Stimulated activated CD8-positive, alpha-beta memory T cell treated with anti-CD3 and anti-CD28 coated beads, Interleukin-15, amount 100 ng/mL, for 48 hours (primary cell): Measurements from ENCODE around the gene CMTM7.
"Not testable (repeated sequence)": the region's sequence is repeated elsewhere in the genome, so short reads cannot be mapped to it uniquely, and the experiment has no call there.

Experiments
- DNase-seq, 2 donors: peaks; one replicate each; pipeline ENCODE4 v3.0.0-alpha.2; 2020; ENCODE audit warnings: low read depth in 2 of 2

CMTM7 gene

DNA sequence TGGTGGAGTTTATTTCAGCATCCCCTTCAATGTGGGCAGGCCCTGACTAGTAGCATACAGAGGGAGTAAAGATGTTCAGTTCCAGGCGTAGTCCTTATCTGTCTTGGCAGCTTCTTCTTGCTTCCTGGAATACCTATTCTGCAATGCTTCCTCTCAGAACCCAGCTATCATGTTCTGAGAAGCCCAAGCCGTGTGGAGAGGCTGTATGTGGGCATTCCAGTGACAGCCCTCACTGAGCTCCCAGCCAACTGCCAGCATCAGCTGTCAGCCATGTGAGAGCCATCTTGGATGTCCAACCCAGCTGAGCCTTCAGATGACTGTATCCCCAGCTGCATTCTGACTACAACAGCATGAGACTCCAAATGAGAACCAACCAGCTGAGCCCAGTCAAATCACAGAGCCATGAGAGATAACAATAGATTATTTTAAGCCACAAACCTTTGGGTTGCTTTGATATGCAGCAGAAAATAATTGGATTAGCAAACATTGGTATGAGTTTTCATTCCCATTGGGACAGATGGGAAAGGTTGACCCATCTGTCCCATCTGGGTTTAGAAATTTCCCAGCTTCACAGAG is 8.4 kb upstream of the CMTM7 start:
- DNase-seq: no peak

DNA sequence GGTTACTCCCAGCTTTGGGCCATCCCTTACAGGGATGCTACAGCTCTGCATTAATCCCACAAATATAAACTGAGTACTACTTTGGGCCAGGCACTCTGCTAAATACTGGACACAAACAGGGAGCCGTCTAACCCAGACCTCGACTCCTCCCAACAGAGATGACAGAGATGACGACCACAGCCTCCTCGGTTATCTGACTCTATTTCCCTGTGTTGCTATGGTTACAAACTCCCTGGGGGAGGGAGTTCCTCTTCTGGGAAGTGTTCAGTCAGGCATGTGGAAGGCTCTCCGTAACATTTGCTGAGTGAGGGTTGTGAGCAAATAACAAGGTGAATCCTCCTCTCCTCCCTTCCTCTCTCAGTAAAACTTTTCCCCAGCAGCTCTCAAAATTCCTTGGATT is 6.7 kb upstream of the CMTM7 start:
- no peak for DNase-seq

DNA sequence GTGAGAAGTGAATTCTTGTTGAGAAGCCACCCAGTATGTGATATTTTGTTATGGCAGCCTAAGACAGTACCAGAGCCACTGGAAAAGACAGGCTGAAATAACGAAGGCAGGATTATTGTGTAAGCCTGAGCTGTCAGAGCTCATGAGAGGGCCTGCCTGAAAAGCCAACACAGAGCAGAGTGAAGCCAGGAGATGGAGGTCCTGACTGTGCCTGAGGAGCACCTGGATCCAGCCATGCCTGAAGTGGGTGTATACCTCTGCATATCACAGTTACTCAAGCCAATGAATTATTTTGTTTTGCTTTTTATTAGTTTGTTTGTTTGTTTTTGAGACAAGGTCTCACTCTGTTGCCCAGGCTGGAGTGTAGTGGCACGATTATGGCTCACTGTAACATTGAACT is 4.1 kb upstream of the CMTM7 start:
- no peak for DNase-seq

DNA sequence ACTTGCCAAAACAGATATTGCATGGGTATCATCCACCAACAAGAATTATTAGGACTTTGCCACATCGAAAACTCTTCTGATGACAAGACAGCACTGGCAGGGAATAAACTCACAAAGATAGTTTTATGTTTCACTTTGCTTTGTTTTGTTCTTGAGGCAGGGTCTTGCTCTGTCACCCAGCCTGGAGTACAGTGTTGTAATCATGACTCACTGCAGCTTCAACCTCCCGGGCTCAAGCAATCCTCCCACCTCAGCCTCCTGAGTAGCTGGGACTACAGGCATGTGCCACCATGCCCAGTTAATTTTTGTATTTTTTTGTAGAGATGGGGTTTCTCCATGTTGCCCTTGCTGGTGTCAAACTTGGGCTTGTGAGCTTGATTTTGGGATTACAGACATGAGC is 2.1 kb upstream of the CMTM7 start:
- DNase-seq: not testable (repeated sequence)

DNA sequence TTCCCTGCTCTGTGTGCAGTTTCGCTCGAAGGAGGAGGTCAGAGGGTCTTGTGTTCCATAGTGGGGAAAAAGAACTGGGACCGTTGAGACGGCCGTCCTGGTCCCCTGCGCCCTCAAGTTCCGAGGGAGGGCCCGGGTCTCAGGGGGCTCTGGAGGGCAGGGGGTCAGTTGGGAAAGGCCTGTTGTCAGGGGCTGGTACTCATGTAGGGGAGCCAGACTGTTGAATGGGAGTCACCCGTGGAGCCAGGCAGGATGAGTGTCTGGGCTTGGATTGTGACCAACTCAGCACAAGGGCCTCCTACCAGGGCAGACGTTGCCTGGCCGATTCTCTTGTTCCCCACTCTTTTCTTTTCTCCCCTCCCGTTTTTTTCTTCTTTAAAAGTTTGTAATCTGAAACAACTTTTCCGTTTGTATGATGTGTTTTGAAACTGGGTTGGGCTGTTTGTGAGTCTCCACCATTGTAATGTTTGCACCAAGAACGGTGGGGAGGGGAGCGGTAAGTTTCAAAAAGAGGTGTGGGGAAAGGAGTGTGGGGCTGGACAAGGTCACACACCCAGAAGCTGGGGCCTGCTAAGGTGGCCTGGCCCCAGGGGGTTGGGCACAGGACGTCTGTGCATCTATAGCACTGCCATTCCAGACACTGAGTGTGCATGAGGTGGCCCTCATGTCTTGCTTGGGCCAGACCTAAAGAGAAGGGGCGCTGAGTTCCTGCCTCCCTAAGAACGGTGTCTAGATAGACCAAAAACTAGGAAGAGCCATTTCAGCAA is 1.1 kb downstream of the CMTM7 start:
- DNase-seq: no peak

DNA sequence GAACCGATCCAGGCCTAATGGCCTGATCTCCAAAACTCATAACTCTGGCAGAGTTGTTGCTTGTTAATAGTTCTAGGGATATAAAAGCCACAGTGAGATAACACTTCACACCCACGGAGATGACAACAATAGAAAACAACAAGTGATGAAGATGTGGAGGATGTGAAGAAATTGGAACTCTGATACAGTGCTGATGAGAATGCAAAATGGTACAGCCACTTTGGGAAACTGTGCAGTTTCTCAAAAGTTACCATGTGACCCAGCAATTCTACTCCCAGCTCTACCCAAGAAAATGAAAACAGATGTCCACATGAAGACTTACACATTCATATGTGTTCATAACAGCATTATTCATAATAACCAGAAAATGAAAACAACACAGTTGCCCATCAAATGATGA is 3.8 kb downstream of the CMTM7 start:
- no peak for DNase-seq

DNA sequence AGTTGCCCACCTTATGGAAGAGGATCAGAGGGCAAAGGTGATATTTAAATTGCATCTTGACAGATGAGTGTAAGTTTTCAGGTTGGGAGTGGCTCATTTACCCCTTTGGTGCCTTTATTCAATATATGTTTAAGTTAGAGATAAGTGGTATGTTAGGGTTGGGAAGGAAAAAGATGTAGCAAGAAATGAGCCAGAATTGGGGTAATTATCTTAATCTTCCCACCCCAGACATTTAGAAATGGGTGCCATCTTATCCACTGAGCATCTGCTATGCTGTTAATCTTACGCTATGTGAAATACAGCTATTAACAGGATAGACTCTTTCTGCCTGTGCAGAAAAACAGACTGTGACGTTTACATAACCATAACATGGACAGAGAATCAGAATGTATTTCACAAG is 6.3 kb downstream of the CMTM7 start:
- DNase-seq: no peak

DNA sequence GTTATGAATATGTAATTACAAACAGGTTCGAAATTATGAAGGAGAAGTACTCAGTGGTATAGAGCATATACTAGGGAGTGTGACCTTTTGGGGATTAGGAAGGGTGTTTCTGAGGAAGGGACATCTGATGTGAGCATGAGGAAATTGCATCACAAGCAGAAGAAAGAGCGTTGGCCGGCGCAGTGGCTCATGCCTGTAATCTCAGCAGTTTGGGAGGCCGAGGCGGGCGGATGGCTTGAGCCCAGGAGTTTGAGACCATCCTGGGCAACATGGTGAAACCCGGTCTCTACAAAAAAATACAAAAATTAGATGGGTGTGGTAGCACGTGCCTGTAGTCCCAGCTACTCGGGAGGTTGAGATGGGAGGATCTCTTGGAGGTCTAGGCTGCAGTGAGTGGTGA is 6.9 kb downstream of the CMTM7 start:
- no peak for DNase-seq

DNA sequence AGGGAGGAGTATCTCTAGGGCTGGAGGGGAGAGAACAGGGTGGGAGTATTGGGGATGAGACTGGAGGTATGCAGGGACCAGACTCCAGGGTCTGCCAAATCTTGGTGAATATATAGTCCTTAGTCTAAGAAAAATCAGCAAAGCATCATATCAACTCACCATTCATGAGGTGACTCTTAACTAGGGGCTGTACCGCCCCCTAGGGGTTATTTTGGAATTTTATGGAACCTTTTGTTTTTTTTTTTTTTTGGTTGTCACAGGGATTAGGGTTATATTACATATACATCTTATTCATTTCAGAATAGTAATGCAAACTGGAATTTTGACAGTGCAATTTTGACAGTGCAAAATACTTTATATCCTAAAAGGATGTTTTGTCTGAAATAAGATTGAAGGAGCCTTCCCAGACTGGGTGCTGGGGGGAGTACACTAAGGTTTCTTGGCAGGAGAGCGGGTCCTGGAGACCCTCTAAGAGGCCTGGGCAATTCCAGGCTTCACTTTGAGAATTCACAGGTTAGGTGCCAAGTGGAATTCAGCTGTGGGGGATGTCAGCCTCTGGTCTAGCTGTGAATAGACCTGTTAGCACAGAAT is 7.5 kb downstream of the CMTM7 start:
- no peak for DNase-seq

DNA sequence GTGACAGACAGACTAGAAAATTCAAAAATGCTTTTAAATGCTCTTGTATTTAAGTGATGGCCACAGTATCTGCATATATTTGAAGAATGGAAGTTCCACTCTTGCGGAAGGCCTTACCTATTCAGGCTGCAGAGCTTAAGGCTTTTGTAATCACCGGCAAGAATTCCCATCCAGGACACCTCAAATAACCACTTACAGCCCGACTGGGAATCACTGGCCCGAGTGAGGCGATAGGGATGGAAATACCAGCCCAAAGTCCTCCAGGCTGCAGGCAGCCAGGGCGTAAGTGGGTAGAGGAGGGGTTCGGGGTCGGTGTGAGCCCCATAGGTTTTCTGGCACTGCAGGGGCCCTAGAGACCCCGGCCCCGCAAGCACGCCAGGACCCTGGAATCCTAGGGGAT is 9.5 kb downstream of the CMTM7 start:
- DNase-seq: no peak

DNA sequence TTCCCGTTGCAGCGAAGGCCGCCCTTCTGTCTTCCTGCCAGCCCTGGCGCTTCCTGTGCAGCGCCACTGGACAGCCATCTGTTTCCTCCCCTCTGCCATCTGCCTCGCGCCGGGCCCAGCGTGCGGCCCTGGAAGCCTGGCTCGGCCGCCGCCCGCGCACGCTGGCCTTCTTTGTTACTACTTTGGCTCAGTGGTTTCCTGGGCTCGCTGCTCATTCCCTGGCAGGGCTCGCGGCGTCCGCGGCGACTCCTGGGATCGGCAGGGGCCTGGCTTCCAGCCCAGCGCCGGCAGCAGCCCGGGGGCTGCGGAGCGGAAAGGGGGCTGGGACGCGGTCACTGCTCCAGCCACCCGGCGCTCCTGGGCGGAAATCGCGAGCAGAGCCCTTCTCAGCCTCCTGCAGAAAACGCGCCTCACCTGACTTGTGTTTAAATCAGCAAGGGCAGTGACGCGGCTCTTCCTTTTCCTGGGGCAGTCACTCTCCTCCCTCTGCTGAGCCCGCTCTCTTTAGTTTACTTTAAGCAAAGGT is 10.0 kb downstream of the CMTM7 start:
- peak; percentile 34 to 48 for DNase-seq

DNA sequence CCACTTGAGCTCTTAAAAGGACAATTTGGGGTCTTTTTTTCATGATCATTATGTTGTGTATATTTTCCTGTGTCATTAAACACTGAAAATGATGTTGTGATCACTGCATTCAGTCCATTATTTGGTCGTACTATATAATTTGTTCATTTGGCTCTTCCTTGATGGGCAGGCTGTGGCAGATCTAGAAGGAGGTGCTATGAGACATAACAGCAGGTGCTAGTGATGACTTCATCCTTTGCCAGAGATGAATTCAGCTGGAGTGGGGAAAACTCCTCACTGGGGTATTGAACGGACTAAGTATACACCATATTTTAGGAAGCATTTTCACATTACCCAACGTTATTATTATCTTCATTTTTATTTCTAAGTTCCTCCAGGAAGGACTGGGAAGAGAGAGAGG is 12.0 kb downstream of the CMTM7 start:
- no peak for DNase-seq

DNA sequence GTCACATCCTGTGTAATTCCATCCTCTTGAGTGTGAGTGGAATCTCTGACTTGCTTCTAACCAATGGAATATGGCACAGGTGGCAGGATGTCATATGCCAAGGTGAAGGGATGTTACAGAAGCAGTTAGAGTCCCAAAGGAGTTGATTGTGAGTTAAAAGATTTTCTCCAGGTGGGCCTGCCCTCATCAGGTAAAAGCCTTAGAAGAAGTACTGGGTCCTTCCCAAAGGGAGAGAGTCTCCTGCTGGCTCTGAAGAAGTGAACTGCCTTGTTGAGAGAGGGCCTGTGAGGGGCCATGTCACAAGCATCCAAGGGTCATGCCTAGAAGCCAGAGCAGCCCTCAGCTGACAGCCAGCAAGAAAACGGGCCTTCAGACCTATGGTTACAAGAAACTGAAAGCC is 13.1 kb downstream of the CMTM7 start:
- no peak for DNase-seq

DNA sequence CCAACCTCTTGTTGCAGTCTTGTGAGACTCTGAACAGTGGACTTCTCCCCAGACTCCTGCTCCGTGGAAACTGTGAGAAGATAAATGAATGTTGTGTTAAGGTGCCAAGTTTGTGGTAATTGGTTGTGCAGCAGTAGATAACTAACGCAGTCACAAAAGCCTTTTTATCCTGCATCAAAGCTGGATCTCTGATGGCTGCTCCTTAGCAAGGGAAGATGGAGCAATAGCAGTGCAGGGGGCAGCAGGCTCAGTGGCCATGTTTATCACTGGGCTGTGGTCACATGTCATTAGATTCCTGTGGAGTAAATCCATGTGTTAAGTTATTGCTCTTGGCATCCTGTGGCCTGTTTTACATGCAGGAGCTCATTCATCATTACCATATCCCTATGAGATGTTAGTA is 13.5 kb downstream of the CMTM7 start:
- no peak for DNase-seq

DNA sequence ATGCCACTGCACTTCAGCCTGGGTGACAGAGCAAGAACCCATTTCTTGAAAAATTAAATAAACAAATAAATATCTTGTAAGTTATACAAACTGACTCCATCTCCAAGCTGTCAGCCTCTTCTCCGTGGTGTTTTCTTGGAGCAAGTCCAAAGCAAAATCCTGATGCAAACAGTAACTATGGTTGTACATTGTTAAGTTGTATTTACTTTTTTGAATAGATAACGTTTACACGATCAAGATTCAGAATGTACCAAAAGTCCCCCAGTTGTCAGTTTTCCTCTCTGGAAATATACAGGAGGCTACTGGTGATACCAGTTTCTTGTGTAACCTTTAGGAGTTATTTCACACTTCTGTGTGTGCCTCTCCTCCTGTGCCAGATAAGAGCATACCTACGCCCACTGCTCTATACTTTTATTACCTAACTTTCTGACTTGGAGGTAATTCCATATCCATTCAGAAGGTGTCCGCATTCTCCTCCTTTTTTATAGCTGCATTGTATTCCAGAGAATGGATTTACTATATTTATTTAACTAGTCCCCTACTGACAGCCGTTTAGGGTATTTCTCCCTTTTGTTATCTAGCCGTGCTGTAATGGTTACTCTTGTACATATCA is 14.2 kb downstream of the CMTM7 start:
- DNase-seq: no peak

DNA sequence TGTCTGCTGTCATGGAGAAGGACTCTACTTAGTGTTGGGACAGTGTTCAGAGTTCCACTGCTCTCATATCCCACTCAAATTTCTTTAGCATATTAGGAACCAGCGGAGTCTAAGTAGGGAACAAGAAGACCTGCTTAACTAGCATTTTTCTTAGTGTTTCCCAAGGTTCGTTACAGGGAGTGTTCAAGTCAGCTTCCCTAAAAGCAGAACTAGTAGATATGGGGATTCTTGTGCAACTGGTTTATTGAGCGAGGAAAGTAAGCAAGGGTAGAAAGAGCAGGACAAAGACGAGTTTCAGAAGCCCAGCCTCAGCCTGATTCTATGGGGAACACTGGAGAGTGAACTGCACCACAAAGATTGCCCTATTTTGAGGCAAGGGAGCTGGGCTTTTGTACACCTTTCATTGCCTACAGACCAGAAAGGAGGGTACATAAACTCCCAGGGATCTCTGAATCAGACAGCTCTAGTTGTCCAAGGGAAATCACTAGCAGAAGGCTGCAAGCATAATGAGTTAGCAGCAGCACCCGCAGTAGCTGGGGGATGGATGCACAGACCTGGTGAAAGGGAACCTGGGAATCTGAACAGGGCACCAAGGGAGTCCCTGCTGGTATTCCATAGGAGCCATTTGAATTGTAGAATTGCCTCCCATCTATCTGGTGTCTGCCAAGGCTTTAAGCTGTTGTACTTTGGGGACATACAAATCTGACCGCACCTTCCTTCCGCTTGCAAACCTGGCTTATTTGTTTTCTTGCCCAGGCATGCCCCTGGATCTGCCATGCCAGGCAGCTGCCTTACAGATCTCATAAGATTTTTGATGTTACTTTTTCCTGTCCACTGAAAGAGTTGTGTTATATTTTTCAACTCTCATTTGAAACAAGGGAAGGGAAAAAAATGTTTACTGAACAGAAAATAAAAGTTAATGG is 15.1 kb downstream of the CMTM7 start:
- DNase-seq: no peak

DNA sequence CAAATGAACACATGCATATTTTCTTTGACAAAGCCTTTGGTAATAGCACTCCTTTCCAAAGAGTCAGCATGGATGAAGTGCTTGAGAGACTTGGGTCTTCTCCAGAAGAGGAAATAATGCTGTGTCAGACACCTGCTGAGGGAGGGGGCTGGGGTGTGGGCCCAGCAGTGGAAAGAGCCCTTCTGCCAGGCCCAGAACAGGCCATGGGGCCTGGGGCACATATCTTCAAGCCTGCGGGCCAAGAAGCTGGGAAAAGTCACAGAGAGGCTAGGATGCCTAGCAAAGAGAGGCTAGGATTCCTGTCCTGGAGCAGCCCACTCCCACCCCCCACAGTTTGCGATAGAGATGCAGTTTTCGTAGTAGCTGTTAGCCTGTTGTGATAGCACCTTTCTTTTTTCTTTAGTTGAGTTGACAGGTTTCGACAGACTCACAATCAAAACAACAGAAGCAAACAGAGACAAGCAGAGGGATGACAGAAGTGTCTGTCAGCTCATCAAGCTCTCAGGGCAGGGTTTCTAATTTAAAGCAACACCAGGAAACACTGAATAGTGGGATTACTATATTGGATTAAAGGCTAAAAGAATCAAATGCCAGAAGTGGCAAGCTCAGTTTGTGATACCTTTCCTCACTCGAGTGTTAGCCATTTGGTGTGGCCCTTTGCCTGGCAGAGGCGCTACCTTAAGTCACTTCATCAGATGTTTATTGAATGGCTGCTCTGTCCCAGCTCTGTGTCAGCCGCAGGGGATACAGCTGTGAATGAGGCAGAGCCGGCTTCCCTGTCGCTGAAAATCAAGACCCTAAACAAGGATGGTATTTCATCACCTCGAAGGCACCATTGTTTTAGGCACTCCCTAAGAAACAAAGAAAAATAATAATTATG is 19.0 kb downstream of the CMTM7 start:
- no peak for DNase-seq

DNA sequence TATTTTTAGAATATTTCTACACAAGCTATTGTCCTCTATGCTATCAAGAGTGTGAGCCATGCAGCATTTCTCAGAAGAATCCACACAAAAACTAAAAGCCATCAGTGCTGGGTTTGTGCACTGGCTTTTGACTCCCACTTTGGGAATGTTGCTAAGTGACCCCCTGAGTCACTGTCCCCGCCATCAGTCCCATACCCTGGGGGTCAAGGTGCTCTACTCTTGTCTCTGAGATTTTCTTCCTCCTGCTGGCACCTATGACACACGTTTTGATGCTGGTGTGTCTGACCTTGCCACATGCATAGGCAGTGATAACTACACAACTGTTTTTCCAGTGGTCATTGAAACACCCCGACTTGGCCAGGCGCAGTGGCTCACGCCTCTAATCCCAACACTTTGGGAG is 19.8 kb downstream of the CMTM7 start:
- no peak for DNase-seq

DNA sequence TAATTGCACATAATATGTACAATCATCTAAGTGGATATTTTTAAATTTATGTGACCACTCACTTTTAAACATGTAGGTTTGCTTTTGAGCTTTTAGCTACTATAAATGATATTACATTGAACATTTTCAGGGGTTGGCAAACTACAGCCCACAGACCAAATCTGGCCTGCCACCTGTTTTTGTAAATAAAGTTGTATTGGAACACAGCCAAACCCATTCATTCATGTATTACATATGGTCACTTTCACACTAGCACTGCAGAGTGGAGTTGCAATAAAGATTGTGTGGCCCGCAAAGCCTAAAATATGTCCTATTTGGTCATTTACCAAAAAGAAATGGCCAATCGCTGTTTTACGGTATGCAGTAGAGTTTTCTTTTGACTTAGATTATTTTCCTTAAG is 21.2 kb downstream of the CMTM7 start:
- DNase-seq: no peak

DNA sequence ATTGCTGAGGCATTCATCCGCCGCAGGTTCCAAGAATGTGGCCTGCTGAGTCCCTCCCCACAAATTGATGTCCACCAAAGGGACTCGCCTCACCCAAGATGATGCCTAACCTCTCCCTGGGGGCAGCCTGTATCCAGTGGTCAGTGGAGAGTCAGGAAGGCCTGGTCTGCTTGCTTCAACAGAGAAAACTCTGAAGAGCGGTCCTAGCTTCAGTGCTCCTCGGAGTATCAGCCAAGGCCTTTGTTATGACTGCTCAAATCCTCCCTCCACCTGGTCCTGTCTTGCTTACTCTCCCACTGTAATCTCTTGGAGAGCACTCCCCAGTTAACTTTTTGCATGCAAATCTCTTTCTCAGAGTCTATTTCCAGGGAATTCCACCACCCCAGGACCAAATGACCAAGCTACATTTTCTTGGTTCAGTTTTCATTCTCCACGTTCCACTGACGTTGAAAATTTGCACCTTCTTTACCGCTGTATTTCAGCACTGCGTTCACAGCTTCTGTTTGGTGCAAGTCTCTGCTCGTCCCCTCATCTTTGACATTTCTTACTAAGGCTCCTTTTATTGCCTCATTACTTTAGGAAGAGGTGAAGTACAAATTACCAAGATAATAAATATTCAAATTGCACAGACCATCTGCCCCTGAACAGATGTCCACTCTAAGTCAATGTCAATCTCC is 22.3 kb downstream of the CMTM7 start:
- no peak for DNase-seq
